Measurements from ENCODE around the gene ENTREP1.
"Not testable (repeated sequence)": the region's sequence is repeated elsewhere in the genome, so short reads cannot be mapped to it uniquely, and the experiment has no call there.

The ENTREP1 gene

GRCh38 chr9:69428017-69428785, 103.2 kb downstream of the ENTREP1 start:
- H3K36me3 Mint-ChIP-seq (ENCODE audit: low read depth), result no peaks in the 10 kb centered on the region
- H3K27me3 Mint-ChIP-seq, result no peaks in the 10 kb centered on the region
- no peaks in the 10 kb centered on the region for H3K9me3 Mint-ChIP-seq
- H3K4me3 Mint-ChIP-seq, result no peak overlapping the region
- no peak for DNase-seq
- no peaks in the 10 kb centered on the region for H3K4me1 Mint-ChIP-seq (ENCODE audit: low read depth)
- H3K27ac Mint-ChIP-seq, result no peak overlapping the region

GRCh38 chr9:69429281-69429680, 104.3 kb downstream of the ENTREP1 start:
- Mint-ChIP-seq H3K36me3 (ENCODE audit: low read depth) (no peaks in the 10 kb centered on the region), H3K4me1 (ENCODE audit: low read depth) (no peaks in the 10 kb centered on the region), H3K9me3 (no peaks in the 10 kb centered on the region), H3K27ac (no peak overlapping the region), H3K4me3 (no peak overlapping the region), H3K27me3 (no peaks in the 10 kb centered on the region)
- DNase-seq, result no peak

- H3K4me1 Mint-ChIP-seq (ENCODE audit: low read depth), result no peaks in the 10 kb centered on the region
- H3K27me3 Mint-ChIP-seq, result no peaks in the 10 kb centered on the region
- no peak overlapping the region for H3K27ac Mint-ChIP-seq
- no peaks in the 10 kb centered on the region for H3K36me3 Mint-ChIP-seq (ENCODE audit: low read depth)
- DNase-seq, result no peak
- no peak overlapping the region for H3K4me3 Mint-ChIP-seq
- H3K9me3 Mint-ChIP-seq, result no peaks in the 10 kb centered on the region
These were observed 105.2 kb downstream of the ENTREP1 start for GRCh38 chr9:69430206-69430605.

- no peak overlapping the region for H3K27ac Mint-ChIP-seq
- no peaks in the 10 kb centered on the region for H3K27me3 Mint-ChIP-seq
- DNase-seq, result no peak
- no peaks in the 10 kb centered on the region for H3K9me3 Mint-ChIP-seq
- no peaks in the 10 kb centered on the region for H3K4me1 Mint-ChIP-seq (ENCODE audit: low read depth)
- H3K4me3 Mint-ChIP-seq, result no peak overlapping the region
- no peaks in the 10 kb centered on the region for H3K36me3 Mint-ChIP-seq (ENCODE audit: low read depth)
These were observed 106.2 kb downstream of the ENTREP1 start for GRCh38 chr9:69431203-69431602.

GRCh38 chr9:69431777-69432176, 106.8 kb downstream of the ENTREP1 start:
- no peaks in the 10 kb centered on the region for H3K9me3 Mint-ChIP-seq
- DNase-seq, result no peak
- no peak overlapping the region for H3K4me3 Mint-ChIP-seq
- H3K4me1 Mint-ChIP-seq (ENCODE audit: low read depth), result no peaks in the 10 kb centered on the region
- no peaks in the 10 kb centered on the region for H3K27me3 Mint-ChIP-seq
- no peak overlapping the region for H3K27ac Mint-ChIP-seq
- H3K36me3 Mint-ChIP-seq (ENCODE audit: low read depth), result no peaks in the 10 kb centered on the region

- Mint-ChIP-seq H3K9me3 (no peaks in the 10 kb centered on the region), H3K36me3 (ENCODE audit: low read depth) (no peaks in the 10 kb centered on the region), H3K27ac (no peak overlapping the region), H3K4me3 (no peak overlapping the region), H3K4me1 (ENCODE audit: low read depth) (no peaks in the 10 kb centered on the region), H3K27me3 (no peaks in the 10 kb centered on the region)
- DNase-seq, result no peak
These were observed 107.6 kb downstream of the ENTREP1 start for GRCh38 chr9:69432623-69433022.

- Mint-ChIP-seq H3K27ac (no peak overlapping the region), H3K9me3 (no peaks in the 10 kb centered on the region), H3K4me1 (ENCODE audit: low read depth) (no peaks in the 10 kb centered on the region), H3K27me3 (no peaks in the 10 kb centered on the region), H3K4me3 (no peak overlapping the region), H3K36me3 (ENCODE audit: low read depth) (no peaks in the 10 kb centered on the region)
- no peak for DNase-seq
These were observed 108.4 kb downstream of the ENTREP1 start for GRCh38 chr9:69433392-69433791.

- Mint-ChIP-seq H3K4me3 (no peak overlapping the region), H3K27me3 (no peaks in the 10 kb centered on the region), H3K27ac (no peak overlapping the region), H3K9me3 (no peaks in the 10 kb centered on the region), H3K4me1 (ENCODE audit: low read depth) (no peaks in the 10 kb centered on the region), H3K36me3 (ENCODE audit: low read depth) (no peaks in the 10 kb centered on the region)
- no peak for DNase-seq
These were observed 109.0 kb downstream of the ENTREP1 start for GRCh38 chr9:69433968-69434367.

- not testable (repeated sequence) for H3K27me3 Mint-ChIP-seq; H3K27ac Mint-ChIP-seq; H3K9me3 Mint-ChIP-seq; H3K36me3 Mint-ChIP-seq (ENCODE audit: low read depth); DNase-seq; H3K4me3 Mint-ChIP-seq
- H3K4me1 Mint-ChIP-seq (ENCODE audit: low read depth), result peaks cover 15% of the 10 kb centered on the region
These were observed 114.6 kb downstream of the ENTREP1 start for GRCh38 chr9:69439654-69440053.

GRCh38 chr9:69440254-69440955, 115.4 kb downstream of the ENTREP1 start:
- not testable (repeated sequence) for H3K9me3 Mint-ChIP-seq; DNase-seq; H3K27me3 Mint-ChIP-seq; H3K36me3 Mint-ChIP-seq (ENCODE audit: low read depth); H3K4me3 Mint-ChIP-seq; H3K27ac Mint-ChIP-seq
- H3K4me1 Mint-ChIP-seq (ENCODE audit: low read depth), result peaks cover 15% of the 10 kb centered on the region

All from activated T-cell treated with anti-CD3 and anti-CD28 coated beads, Interleukin-2, amount 50 U/mL, for 24 hours (primary cell).